PC-3 (cell line): ENCODE measurements around the gene INSL3. TPM values are rescaled to one million over a fixed set of nuclear protein-coding genes. Genes with fewer than 3 reads are reported as not detected.

ENCODE experiments used
- ATAC-seq: fragments of 200-7000 bp; cut with Tn5 transposase; 2 replicates; pipeline ENCODE4 v1.9.1; 2020; ENCODE audit warnings: mild to moderate bottlenecking, moderate library complexity
- BruUV-seq: library from RNA; stranded (reverse); fragments of 400-500 nt; replicated peaks from 2 replicates; lab custom pipeline; 2021; lab: Mats Ljungman, UMichigan
- CTCF ChIA-PET: fragments of 300-600 bp; sonication (Branson Sonifier 250); formaldehyde crosslinking; loops from one replicate; lab custom pipeline; 2022; ENCODE audit warnings: antibody characterized with exemption; lab: Charles Lee
- POLR2A ChIA-PET: fragments of 300-600 bp; sonication (Branson Sonifier 250); formaldehyde crosslinking; loops from one replicate; lab custom pipeline; 2022; ENCODE audit warnings: antibody characterized with exemption; ENCODE audit not compliant: unreplicated experiment; lab: Charles Lee
- DNase-seq: peaks from one replicate; pipeline ENCODE4 v3.0.0-alpha.2; 2015
- H2AFZ ChIP-seq: fragments of 300-600 bp; sonication (generic); 2 replicates; pipeline ENCODE4 v1.6.0; 2016; ENCODE audit warnings: antibody characterized with exemption, low read length
- H3F3A ChIP-seq: fragments of 300-600 bp; sonication (generic); one replicate; pipeline ENCODE4 v1.6.0; 2017; ENCODE audit warnings: antibody characterized with exemption, low read length, control low read depth, mild to moderate bottlenecking; ENCODE audit not compliant: unreplicated experiment
- H3K27ac ChIP-seq: fragments of 300-600 bp; sonication (generic); 2 replicates; pipeline ENCODE4 v1.5.1; 2016; ENCODE audit warnings: mild to moderate bottlenecking, low read length
- H3K27me3 ChIP-seq: fragments of 300-600 bp; sonication (generic); 2 replicates; pipeline ENCODE4 v1.6.1; 2016; ENCODE audit warnings: low read length, mixed read lengths
- H3K36me3 ChIP-seq: fragments of 300-600 bp; sonication (generic); 2 replicates; pipeline ENCODE4 v1.6.1; 2016; ENCODE audit warnings: low read depth, mixed run types, low read length, mixed read lengths
- H3K4me1 ChIP-seq: fragments of 300-600 bp; sonication (generic); 2 replicates; pipeline ENCODE4 v1.5.1; 2016; ENCODE audit warnings: low read length; ENCODE audit not compliant: insufficient read depth
- H3K4me2 ChIP-seq: fragments of 300-600 bp; sonication (generic); 2 replicates; pipeline ENCODE4 v1.6.0; 2016; ENCODE audit warnings: low read length
- H3K4me3 ChIP-seq: fragments of 300-600 bp; sonication (generic); 2 replicates; pipeline ENCODE4 v1.5.1; 2016; ENCODE audit warnings: mild to moderate bottlenecking, low read length, mixed read lengths
- H3K79me2 ChIP-seq: fragments of 300-600 bp; sonication (generic); 2 replicates; pipeline ENCODE4 v1.6.1; 2017; ENCODE audit warnings: low read length, mixed read lengths
- H3K9ac ChIP-seq: fragments of 300-600 bp; sonication (generic); 2 replicates; pipeline ENCODE4 v1.6.0; 2016; ENCODE audit warnings: mild to moderate bottlenecking, low read length
- H3K9me2 ChIP-seq: fragments of 300-600 bp; sonication (generic); replicated peaks from 2 replicates; pipeline ENCODE4 v1.6.1; 2016; ENCODE audit warnings: mixed run types, low read length, mixed read lengths
- H3K9me3 ChIP-seq: fragments of 300-600 bp; sonication (generic); 2 replicates; pipeline ENCODE4 v1.6.1; 2016; ENCODE audit warnings: low read length, mixed read lengths
- H4K20me1 ChIP-seq: fragments of 300-600 bp; sonication (generic); 2 replicates; pipeline ENCODE4 v1.6.1; 2016; ENCODE audit warnings: low read length, mixed read lengths
- CTCF ChIP-seq: fragments of 300-600 bp; sonication (generic); conservative IDR thresholded peaks from 2 replicates; pipeline ENCODE4 v1.5.1; 2017; ENCODE audit warnings: antibody characterized with exemption, low read depth, mild to moderate bottlenecking, low read length
- EZH2 ChIP-seq: fragments of 300-600 bp; sonication (generic); IDR thresholded peaks from one replicate; pipeline ENCODE4 v1.6.1; 2017; ENCODE audit warnings: antibody characterized with exemption, mild to moderate bottlenecking, low read length; ENCODE audit not compliant: unreplicated experiment
- EZH2phosphoT487 ChIP-seq: fragments of 300-600 bp; sonication (generic); IDR thresholded peaks from 2 replicates; pipeline ENCODE4 v1.6.1; 2018; ENCODE audit warnings: mild to moderate bottlenecking, antibody characterized with exemption, low read length, borderline replicate concordance
- intact Hi-C: fragments of 100-400 bp; cut with micrococcal nuclease; formaldehyde crosslinking; loops from 2 replicates; pipeline ENCODE4 v1.9.0; 2023
- total RNA-seq: library from RNA; depleted of rRNA; stranded (reverse); fragments of >200 nt; gene quantifications from 2 replicates; pipeline ENCODE4 v1.2.3, GENCODE V29; 2014

Gene INSL3
- total RNA-seq, 1 experiment from 2014 or later: not detected

DNA sequence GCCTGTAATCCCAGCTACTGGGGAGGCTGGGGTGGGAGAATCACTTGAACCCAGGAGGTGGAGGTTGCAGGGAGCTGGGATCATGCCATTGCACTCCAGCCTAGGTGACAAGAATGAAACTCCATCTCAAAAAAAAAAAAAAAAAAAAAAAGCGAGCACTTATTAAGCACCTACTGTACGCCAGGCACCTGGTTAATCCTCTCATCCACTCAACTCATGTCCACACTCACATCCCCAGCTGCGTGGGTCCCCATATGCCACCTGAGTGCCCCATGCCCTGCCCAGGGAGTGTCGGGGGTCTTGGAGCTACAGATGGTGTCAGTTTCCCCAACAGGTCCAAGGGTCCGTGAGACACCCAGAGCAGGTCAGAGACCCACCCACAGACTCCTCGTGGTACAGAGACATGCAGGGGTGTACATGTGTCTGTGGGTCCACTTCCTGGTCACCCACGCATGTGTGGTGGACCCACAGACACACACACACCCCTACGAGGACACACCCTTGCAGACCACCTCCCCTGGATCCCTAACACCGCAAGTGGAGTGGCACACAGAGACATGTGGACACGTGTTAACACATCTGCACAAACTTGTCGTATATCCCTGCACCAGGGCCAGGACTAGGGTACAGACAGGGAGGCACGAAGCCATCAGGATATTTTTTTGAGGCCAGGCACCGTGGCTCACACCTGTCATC lies 3.5 kb downstream of the INSL3 start:
- Histone ChIP-seq H3K36me3 (no peaks in the 10 kb centered on the region), H3K9me3 (no peaks in the 10 kb centered on the region), H3K4me2 (no peak overlapping the region), H3K4me3 (no peak overlapping the region), H3K27ac (no peak overlapping the region), H3K4me1 (no peaks in the 10 kb centered on the region), H3K79me2 (no peaks in the 10 kb centered on the region), H4K20me1 (no peaks in the 10 kb centered on the region), H3K9me2 (no peaks in the 10 kb centered on the region), H2AFZ (no peak overlapping the region), H3K27me3 (no peaks in the 10 kb centered on the region), H3F3A (no peaks in the 10 kb centered on the region), H3K9ac (no peak overlapping the region)
- ChIA-PET CTCF (interaction anchor here (0.6 kb wide), 1 partner anchor 41 kb away, joined by 3 read pairs; no protein-coding TSS in a partner anchor), POLR2A (no interaction called here)
- BruUV-seq: no TSS peak
- ATAC-seq (no peak), DNase-seq (no peak)
- TF ChIP-seq EZH2phosphoT487: no peak
- no peak for TF ChIP-seq CTCF
- no peak for TF ChIP-seq EZH2
- intact Hi-C loops: no loop called here

- POLR2A ChIA-PET: no interaction called here
- Histone ChIP-seq H3K9ac (no peak overlapping the region), H3K9me2 (no peaks in the 10 kb centered on the region), H3K27me3 (no peaks in the 10 kb centered on the region), H3K9me3 (no peaks in the 10 kb centered on the region), H3F3A (no peaks in the 10 kb centered on the region), H3K4me3 (no peak overlapping the region), H3K79me2 (peaks cover 14% of the 10 kb centered on the region; the same call in 1 of the 2 replicates), H3K36me3 (peaks cover 24% of the 10 kb centered on the region; the same call in 1 of the 2 replicates), H3K27ac (no peak overlapping the region), H4K20me1 (no peaks in the 10 kb centered on the region), H3K4me1 (no peaks in the 10 kb centered on the region), H2AFZ (no peak overlapping the region), H3K4me2 (no peak overlapping the region)
- ATAC-seq: no peak
- DNase-seq: no peak
- no peak for TF ChIP-seq EZH2
- no peak for TF ChIP-seq CTCF
- TF ChIP-seq EZH2phosphoT487: no peak
- intact Hi-C loops: no loop called here
- BruUV-seq: no TSS peak
- CTCF ChIA-PET: no interaction called here
Measured at GRCh38 chr19:17812099-17812498, 9.2 kb downstream of the INSL3 start.

DNA sequence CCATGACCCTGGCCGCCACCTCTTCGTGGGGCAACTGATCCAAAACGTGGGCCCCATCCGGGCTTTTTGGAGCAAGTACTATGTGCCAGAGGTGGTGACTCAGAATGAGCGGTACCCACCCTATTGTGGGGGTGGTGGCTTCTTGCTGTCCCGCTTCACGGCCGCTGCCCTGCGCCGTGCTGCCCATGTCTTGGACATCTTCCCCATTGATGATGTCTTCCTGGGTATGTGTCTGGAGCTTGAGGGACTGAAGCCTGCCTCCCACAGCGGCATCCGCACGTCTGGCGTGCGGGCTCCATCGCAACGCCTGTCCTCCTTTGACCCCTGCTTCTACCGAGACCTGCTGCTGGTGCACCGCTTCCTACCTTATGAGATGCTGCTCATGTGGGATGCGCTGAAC lies 9.6 kb downstream of the INSL3 start:
- H3K27ac ChIP-seq: no peak overlapping the region
- BruUV-seq: no TSS peak
- ChIA-PET POLR2A (no interaction called here), CTCF (no interaction called here)
- H3K36me3 ChIP-seq: peaks cover 24% of the 10 kb centered on the region; the same call in 1 of the 2 replicates
- H3K9me2 ChIP-seq: no peaks in the 10 kb centered on the region
- no peak overlapping the region for H3K4me3 ChIP-seq
- no peaks in the 10 kb centered on the region for H4K20me1 ChIP-seq
- TF ChIP-seq EZH2 (no peak), EZH2phosphoT487 (no peak), CTCF (no peak)
- no peaks in the 10 kb centered on the region for H3K9me3 ChIP-seq
- H3K27me3 ChIP-seq: no peaks in the 10 kb centered on the region
- peaks cover 16% of the 10 kb centered on the region for H3K79me2 ChIP-seq
- no peak for ATAC-seq
- intact Hi-C loops: no loop called here
- no peak overlapping the region for H3K4me2 ChIP-seq
- H3F3A ChIP-seq: no peaks in the 10 kb centered on the region
- DNase-seq: no peak
- no peak overlapping the region for H2AFZ ChIP-seq
- no peak overlapping the region for H3K9ac ChIP-seq
- H3K4me1 ChIP-seq: no peaks in the 10 kb centered on the region
